ENCODE data around the gene ACY1.

GRCh38 chr3:51962854-51963530 lies 20.3 kb upstream of the ACY1 start:
- TF ChIP-seq CTCF (IDR thresholded peaks at IDR 0.05; ENCODE audit: low read depth, low read length, poor library complexity, severe bottlenecking) (no peak), EZH2phosphoT487 (IDR thresholded peaks at IDR 0.05; ENCODE audit: borderline replicate concordance, low read length) (no peak)
